Fibroblast of lung (primary cell): ENCODE data around the gene STAC.

Experiments used
- EZH2 ChIP-seq: IDR thresholded peaks from 2 replicates; pipeline ENCODE4 v1.5.1; 2012; ENCODE audit warnings: low read length, control low read depth, mild to moderate bottlenecking; ENCODE audit errors: missing control alignments
- TF ChIP-seq, protein P1 (sequence below), 2 donors: IDR thresholded peaks in 1 of 2; conservative IDR thresholded peaks in 1 of 2; 1 replicate in 1 of 2; 2 replicates in 1 of 2; pipeline ENCODE4 v1.5.1; 2011 to 2012; ENCODE audit warnings: low read length in 2 of 2, control low read depth in 1 of 2, inconsistent platforms in 1 of 2, low read depth in 1 of 2, mild to moderate bottlenecking in 1 of 2

DNA sequence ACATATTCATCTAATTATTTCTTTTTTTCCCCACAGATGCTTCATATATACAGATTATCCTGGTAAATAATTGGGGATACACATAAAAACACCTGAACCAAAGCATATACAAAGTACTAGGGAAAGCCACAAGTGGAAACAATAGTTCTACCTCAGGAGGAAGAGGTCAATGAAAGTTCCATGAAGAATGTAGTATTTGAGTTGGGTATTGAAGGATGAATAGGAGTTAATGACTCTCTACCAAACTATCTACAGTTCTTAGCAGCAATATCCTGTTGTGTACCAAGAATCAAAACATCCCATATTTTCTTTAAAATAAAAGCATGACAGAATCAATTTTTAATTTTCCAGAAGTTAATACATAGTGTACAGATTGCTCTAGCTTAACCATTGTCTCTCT, 78.9 kb downstream of the STAC start:
- TF ChIP-seq, protein P1, sequence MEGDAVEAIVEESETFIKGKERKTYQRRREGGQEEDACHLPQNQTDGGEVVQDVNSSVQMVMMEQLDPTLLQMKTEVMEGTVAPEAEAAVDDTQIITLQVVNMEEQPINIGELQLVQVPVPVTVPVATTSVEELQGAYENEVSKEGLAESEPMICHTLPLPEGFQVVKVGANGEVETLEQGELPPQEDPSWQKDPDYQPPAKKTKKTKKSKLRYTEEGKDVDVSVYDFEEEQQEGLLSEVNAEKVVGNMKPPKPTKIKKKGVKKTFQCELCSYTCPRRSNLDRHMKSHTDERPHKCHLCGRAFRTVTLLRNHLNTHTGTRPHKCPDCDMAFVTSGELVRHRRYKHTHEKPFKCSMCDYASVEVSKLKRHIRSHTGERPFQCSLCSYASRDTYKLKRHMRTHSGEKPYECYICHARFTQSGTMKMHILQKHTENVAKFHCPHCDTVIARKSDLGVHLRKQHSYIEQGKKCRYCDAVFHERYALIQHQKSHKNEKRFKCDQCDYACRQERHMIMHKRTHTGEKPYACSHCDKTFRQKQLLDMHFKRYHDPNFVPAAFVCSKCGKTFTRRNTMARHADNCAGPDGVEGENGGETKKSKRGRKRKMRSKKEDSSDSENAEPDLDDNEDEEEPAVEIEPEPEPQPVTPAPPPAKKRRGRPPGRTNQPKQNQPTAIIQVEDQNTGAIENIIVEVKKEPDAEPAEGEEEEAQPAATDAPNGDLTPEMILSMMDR (conservative IDR thresholded peaks at IDR 0.05 in 1 of 2, IDR thresholded peaks at IDR 0.05 in 1 of 2; ENCODE audit: low read depth in 1 of 2, low read length in 2 of 2), result no peak
- TF ChIP-seq EZH2, result no peak
